ENCODE data around the gene BMPER. TPM values are rescaled to one million over a fixed set of nuclear protein-coding genes. Genes with fewer than 3 reads are reported as not detected.

Gene BMPER
- total RNA-seq, 1 donor, result 45.4 TPM

DNA sequence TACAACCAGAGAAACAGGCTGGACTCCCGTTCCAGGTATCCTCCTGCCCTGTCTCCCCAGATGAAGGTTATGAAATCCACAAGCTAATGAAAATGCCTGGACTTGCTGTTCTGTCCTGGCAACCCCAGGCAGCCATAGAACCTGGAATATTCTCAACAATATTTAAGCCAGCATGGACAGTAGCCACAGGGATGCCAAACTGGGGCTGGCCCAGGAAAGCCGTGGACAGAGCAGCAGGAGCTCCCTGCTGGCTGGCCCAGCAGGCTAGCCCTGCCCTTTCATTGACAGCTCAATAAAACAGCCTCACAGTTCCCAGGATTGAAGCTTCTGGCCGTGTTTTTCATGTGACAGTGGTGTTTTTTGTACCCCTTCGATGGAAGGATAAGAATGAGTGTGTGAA, 230.6 kb downstream of the BMPER start:
- no peak overlapping the region for H3K4me3 ChIP-seq (ENCODE audit: low read depth, low read length)
- TF ChIP-seq, protein P1, sequence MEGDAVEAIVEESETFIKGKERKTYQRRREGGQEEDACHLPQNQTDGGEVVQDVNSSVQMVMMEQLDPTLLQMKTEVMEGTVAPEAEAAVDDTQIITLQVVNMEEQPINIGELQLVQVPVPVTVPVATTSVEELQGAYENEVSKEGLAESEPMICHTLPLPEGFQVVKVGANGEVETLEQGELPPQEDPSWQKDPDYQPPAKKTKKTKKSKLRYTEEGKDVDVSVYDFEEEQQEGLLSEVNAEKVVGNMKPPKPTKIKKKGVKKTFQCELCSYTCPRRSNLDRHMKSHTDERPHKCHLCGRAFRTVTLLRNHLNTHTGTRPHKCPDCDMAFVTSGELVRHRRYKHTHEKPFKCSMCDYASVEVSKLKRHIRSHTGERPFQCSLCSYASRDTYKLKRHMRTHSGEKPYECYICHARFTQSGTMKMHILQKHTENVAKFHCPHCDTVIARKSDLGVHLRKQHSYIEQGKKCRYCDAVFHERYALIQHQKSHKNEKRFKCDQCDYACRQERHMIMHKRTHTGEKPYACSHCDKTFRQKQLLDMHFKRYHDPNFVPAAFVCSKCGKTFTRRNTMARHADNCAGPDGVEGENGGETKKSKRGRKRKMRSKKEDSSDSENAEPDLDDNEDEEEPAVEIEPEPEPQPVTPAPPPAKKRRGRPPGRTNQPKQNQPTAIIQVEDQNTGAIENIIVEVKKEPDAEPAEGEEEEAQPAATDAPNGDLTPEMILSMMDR (IDR thresholded peaks at IDR 0.05; ENCODE audit: insufficient read depth, low read length), result no peak
- no peak for DNase-seq (ENCODE audit: low read depth)

DNA sequence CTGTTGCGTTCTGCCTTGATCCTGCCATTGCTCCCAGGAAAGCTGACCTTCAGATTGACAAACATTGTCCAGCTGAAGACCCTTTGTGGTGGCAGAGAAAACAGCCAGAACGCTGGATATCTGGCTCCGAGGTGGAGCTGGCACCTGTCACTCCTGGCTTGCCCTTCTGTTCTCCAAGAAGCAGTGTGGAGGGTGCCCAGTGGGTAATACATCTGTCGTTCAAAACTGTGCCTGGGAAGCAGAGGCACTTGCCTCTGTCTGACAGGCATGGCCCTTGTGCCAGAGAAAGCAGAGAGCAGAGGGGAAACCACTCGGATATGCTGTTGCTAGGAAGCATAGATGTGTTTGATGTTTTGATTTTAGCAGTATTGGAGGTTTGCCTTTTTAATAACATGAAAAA, 231.4 kb downstream of the BMPER start:
- TF ChIP-seq, protein P1 (IDR thresholded peaks at IDR 0.05; ENCODE audit: insufficient read depth, low read length), result no peak
- DNase-seq (ENCODE audit: low read depth), result no peak
- no peak overlapping the region for H3K4me3 ChIP-seq (ENCODE audit: low read depth, low read length)

DNA sequence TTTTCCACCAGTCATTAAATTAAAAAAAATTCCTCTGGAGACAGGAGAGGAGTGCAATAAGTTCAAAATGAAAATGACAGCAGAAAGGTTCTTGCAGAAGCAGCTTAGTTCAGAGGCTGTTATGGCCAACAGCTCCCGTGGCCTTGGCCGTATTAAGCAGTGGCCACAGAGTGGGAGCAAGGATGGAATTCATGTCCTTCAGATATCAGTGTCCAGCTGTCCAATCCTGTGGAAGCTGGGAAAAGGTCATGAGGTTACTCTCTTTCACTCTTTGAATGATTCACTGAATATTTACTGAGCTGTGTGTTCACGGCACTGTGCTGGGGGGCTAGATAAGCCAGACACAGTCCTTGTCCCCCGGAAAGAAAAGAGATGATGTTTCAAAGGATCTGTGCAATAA, 231.8 kb downstream of the BMPER start:
- TF ChIP-seq, protein P1 (IDR thresholded peaks at IDR 0.05; ENCODE audit: insufficient read depth, low read length), result no peak
- H3K4me3 ChIP-seq (ENCODE audit: low read depth, low read length), result no peak overlapping the region
- DNase-seq (ENCODE audit: low read depth), result no peak

DNA sequence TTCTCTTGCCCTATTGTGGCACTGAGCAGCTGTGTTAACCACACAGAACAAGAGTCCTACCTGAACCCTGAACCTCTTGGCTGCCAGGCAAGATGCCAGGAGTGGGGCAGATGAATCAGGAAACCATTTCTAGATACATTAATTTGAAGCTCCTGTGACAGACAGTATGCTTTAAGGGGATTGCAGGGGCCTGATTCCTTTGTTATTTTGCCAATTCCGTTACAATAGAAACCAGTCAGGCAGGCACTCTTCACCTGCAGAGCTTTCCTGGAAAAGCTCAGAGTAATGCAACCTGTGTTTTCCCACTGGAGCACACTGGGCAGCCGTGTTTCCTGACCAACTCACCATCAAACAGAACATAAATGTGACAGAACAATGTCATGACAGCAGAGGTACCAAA, 233.1 kb downstream of the BMPER start:
- DNase-seq (ENCODE audit: low read depth), result no peak
- no peak overlapping the region for H3K4me3 ChIP-seq (ENCODE audit: low read depth, low read length)

DNA sequence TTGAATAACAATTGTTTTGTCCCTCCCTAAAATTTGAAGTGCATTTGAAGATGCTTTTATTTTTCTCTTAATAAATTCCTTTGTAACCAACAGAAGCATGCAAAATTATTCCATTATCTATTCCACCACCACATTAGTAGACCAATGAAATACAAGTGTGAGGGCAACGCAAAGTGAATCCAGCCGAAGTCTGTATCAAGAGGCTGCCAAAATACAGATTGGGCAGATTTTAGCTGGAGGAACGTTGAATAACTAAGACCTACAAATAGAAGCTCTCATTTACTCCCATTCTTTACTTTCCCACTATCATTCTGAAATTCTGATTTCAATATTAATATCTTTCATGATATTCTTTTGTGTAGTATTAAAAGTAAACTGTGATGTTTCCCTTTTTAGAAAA, 233.7 kb downstream of the BMPER start:
- no peak for DNase-seq (ENCODE audit: low read depth)
- H3K4me3 ChIP-seq (ENCODE audit: low read depth, low read length), result no peak overlapping the region
- TF ChIP-seq, protein P1 (IDR thresholded peaks at IDR 0.05; ENCODE audit: insufficient read depth, low read length), result no peak

More for the DNA sequence above, 233.1 kb downstream of the BMPER start:
- TF ChIP-seq, protein P1 (IDR thresholded peaks at IDR 0.05; ENCODE audit: insufficient read depth, low read length), result no peak

DNA sequence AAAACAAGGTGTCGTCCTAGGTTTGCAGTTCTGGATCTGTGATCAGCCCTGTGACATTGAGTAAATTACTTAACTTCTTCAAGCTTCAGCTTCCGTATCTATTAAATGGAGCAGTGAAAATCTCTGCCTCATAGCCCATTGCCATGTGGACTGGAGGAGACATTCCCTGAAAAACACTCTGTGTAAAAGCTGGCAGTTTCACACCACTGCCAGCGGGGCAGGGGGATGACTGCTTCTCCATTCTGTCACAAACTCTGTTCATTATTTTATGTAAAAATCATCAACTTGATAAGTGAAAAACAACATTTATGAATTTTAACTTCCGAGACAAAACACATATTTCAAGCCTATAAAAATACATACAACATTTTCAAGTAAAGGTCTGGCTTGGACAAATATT, 234.7 kb downstream of the BMPER start:
- TF ChIP-seq, protein P1 (IDR thresholded peaks at IDR 0.05; ENCODE audit: insufficient read depth, low read length), result no peak
- H3K4me3 ChIP-seq (ENCODE audit: low read depth, low read length), result no peak overlapping the region
- DNase-seq (ENCODE audit: low read depth), result no peak

DNA sequence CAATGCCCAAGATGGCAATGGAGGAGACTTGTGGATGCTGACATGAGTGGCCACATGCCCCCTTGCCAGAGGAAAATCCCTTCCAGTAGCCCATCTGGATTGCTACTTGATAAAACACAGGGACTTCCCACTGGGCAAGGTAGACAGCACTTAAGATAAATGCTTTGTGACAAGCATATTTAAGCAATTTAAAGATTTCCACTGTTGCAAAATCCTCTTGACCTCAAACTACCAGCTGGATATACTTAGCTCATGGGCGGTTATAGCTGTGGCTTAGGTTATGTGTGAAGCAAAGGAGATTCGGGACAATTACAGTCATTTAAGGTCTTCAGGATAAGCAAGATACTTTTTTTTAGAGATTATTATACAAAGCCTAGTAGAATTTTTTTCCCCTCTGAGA, 238.1 kb downstream of the BMPER start:
- DNase-seq (ENCODE audit: low read depth), result peak; percentile 83
- no peak overlapping the region for H3K4me3 ChIP-seq (ENCODE audit: low read depth, low read length)
- TF ChIP-seq, protein P1 (IDR thresholded peaks at IDR 0.05; ENCODE audit: insufficient read depth, low read length), result no peak

Measured in fibroblast of the aortic adventitia (primary cell).